HL-60 (cell line): ENCODE results near the gene NBDY.
"Not testable (repeated sequence)": the region's sequence is repeated elsewhere in the genome, so short reads cannot be mapped to it uniquely, and the experiment has no call there.

Experiments
- DNase-seq, 2 experiments: peaks; one replicate each; pipeline ENCODE4 v3.0.0-alpha.2; 2010 to 2020; ENCODE audit warnings: low read depth in 1 of 2, low spot score in 1 of 2
- H3K27ac ChIP-seq: fragments of 250-450 bp; sonication (Bioruptor Pico); replicated peaks from 2 replicates; pipeline ENCODE4 v1.5.1; 2020; ENCODE audit warnings: mild to moderate bottlenecking, moderate library complexity
- H3K27me3 ChIP-seq: fragments of 250-450 bp; sonication (Bioruptor Pico); 2 replicates; pipeline ENCODE4 v1.5.1; 2021; ENCODE audit warnings: mild to moderate bottlenecking, moderate library complexity; ENCODE audit not compliant: insufficient read depth, poor library complexity, severe bottlenecking
- H3K4me3 ChIP-seq: replicated peaks from 2 replicates; pipeline ENCODE4 v1.5.1; 2011; ENCODE audit warnings: mild to moderate bottlenecking, control low read depth, low read length; ENCODE audit not compliant: insufficient read depth
- GABPA ChIP-seq: IDR thresholded peaks from 2 replicates; pipeline ENCODE4 v1.6.1; 2012; ENCODE audit warnings: low read depth
- POLR2AphosphoS5 ChIP-seq: IDR thresholded peaks from 2 replicates; pipeline ENCODE4 v1.6.1; 2012; ENCODE audit warnings: low read depth
- SPI1 ChIP-seq: IDR thresholded peaks from 2 replicates; pipeline ENCODE4 v1.6.1; 2012; ENCODE audit warnings: low read depth, mild to moderate bottlenecking, borderline replicate concordance
- TF ChIP-seq, protein P1 (sequence below): IDR thresholded peaks from 2 replicates; pipeline ENCODE4 v1.6.1; 2012; ENCODE audit warnings: low read depth; ENCODE audit not compliant: insufficient replicate concordance
- TF ChIP-seq, protein P2 (sequence below): IDR thresholded peaks from one replicate; pipeline ENCODE4 v1.5.1; 2011; ENCODE audit warnings: low read length, control low read depth, inconsistent platforms; ENCODE audit not compliant: insufficient read depth

The NBDY gene

DNA sequence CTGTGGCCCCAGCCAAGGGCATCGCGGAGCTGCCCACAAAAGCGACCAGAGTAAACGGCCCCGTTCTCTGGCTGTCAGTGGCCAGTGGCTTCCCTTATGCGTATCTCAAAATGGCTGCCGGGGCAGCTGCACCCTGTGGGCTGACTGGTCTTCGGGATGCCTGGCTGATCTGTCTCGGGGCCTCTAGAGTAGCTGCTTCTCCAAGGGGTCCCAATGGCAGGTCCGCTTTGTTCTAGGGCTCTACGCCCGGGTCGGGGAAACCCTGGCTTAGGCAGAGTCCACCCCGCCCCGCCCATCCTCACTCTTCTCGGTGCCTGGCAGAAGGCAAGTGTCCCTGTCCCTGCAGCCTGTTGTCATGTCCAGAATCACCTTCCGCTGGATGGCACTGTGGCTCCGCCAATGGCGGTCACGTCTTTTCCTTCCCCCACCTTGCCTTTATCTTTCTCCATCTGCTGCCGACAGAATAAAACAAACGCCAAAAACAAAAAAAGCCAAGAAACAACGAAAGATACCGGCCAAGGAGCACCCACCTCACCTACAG is 39.1 kb downstream of the NBDY start:
- not testable (repeated sequence) for H3K27me3 ChIP-seq, DNase-seq, H3K4me3 ChIP-seq, H3K27ac ChIP-seq

DNA sequence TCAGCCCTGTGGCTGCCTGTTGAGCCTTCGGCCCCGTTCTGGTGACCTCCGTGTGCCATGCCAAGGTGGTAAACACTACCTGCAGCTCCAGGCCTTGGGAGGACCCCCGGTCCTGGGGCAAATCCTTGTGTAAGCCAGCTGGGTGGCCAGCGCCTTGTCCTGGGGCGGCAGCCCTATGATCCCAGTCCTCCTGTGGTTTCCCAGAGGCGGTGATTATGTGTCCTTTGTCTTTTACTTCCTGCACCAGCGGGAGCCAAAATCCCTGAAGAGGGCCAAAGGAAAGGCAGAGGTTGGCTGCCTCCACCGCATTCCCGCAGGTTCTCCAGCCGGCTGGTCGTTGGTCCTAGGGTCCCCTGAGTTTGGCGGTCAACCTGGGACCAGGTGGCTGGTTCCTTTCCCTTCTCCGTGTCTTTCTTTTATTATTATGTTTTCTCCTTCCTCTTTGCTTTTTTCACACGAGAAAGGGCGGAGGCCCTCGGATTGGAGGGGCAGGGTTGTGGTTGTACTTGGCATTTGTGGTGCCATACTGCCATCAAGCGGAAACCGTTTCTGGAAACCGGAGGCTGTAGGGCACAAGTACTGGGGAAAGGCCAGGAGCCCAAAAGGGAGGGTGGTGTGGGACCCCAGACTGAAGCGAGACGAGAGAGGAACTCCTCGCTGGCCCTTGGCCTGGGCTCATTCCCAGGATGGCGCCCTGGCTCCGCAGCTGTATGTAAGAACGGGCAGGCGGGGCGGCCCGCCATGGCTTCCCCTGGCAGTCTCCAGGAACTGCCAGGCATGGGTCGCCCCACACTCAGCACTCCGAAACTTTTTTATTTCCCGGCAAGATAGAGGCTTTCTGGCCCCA is 43.9 kb downstream of the NBDY start:
- not testable (repeated sequence) for H3K27ac ChIP-seq, H3K27me3 ChIP-seq, H3K4me3 ChIP-seq, DNase-seq

DNA sequence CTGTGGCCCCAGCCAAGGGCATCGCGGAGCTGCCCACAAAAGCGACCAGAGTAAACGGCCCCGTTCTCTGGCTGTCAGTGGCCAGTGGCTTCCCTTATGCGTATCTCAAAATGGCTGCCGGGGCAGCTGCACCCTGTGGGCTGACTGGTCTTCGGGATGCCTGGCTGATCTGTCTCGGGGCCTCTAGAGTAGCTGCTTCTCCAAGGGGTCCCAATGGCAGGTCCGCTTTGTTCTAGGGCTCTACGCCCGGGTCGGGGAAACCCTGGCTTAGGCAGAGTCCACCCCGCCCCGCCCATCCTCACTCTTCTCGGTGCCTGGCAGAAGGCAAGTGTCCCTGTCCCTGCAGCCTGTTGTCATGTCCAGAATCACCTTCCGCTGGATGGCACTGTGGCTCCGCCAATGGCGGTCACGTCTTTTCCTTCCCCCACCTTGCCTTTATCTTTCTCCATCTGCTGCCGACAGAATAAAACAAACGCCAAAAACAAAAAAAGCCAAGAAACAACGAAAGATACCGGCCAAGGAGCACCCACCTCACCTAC is 44.5 kb downstream of the NBDY start:
- not testable (repeated sequence) for DNase-seq, H3K4me3 ChIP-seq, H3K27ac ChIP-seq, H3K27me3 ChIP-seq

DNA sequence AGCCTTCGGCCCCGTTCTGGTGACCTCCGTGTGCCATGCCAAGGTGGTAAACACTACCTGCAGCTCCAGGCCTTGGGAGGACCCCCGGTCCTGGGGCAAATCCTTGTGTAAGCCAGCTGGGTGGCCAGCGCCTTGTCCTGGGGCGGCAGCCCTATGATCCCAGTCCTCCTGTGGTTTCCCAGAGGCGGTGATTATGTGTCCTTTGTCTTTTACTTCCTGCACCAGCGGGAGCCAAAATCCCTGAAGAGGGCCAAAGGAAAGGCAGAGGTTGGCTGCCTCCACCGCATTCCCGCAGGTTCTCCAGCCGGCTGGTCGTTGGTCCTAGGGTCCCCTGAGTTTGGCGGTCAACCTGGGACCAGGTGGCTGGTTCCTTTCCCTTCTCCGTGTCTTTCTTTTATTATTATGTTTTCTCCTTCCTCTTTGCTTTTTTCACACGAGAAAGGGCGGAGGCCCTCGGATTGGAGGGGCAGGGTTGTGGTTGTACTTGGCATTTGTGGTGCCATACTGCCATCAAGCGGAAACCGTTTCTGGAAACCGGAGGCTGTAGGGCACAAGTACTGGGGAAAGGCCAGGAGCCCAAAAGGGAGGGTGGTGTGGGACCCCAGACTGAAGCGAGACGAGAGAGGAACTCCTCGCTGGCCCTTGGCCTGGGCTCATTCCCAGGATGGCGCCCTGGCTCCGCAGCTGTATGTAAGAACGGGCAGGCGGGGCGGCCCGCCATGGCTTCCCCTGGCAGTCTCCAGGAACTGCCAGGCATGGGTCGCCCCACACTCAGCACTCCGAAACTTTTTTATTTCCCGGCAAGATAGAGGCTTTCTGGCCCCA is 49.3 kb downstream of the NBDY start:
- H3K27me3 ChIP-seq, H3K4me3 ChIP-seq, H3K27ac ChIP-seq, DNase-seq: not testable (repeated sequence)

DNA sequence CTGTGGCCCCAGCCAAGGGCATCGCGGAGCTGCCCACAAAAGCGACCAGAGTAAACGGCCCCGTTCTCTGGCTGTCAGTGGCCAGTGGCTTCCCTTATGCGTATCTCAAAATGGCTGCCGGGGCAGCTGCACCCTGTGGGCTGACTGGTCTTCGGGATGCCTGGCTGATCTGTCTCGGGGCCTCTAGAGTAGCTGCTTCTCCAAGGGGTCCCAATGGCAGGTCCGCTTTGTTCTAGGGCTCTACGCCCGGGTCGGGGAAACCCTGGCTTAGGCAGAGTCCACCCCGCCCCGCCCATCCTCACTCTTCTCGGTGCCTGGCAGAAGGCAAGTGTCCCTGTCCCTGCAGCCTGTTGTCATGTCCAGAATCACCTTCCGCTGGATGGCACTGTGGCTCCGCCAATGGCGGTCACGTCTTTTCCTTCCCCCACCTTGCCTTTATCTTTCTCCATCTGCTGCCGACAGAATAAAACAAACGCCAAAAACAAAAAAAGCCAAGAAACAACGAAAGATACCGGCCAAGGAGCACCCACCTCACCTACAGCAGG is 50.0 kb downstream of the NBDY start:
- DNase-seq, H3K27me3 ChIP-seq, H3K4me3 ChIP-seq, H3K27ac ChIP-seq: not testable (repeated sequence)

DNA sequence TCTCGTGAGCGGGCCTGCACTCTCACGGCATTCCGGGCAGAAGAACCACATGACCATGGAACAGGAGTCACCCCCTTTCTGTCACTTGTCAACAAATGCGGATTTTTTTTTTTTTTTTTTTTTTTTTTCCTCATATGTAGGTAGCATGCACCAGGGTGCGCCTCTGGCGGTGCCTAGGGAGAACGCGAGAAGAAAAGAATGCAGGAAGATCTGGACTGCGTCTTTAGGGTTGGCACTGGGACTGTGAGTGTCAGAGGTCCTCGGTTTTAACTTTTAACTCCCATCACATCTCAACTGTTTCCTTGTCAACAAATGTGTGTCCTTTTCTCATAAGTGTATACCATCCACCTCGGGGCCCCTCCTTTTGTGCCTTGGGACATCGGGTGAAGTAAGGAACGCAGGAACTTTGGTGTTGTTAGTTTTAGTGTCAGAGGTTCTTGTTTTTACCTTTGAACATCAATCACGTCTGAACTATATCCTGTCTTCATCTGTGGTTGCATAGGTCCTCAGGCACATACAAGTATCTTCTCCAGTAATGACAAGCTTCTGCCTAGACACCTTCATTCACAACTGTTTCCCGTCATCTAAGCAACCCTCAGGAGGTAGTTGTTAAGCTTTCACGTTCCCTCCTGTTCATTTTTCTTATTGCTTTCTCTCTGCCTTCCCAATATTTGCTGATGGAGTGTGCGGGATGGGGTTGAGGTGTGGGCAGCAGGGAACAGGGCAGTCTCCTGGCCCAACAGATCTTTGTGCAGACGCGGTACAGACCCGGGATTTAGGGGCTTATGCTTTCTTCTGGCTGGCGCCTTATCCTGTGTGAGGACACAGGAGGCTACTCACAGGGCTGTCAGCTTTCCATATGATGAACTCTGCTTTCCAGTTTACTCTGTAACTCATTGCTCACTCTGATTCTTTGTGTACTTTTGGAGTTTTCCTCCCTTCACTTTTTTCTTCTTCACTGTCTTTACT is 51.9 kb downstream of the NBDY start:
- not testable (repeated sequence) for H3K27me3 ChIP-seq, H3K27ac ChIP-seq, H3K4me3 ChIP-seq, DNase-seq

DNA sequence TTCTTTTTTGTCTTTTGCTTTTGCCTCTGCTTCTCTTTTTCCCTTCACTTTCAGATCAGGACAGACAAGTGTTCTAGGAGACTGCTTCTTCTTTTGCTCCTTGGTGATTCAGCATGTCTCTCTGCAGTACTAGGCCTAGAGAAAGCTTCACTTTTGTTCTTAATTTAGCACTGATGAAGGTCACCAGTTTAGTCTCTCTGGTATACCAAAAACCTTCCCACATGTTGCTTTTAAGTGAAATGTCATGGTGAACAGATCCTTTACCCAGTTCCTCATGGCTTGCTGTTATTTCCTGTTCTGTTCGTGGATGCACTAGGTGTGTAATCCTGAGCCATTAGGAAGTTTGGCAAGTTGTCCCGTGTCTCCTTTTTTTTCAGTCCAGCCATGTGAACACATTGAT is 53.3 kb downstream of the NBDY start:
- H3K27ac ChIP-seq: no peak overlapping the region; the same call in 1 of the 2 replicates
- no peak overlapping the region for H3K4me3 ChIP-seq
- H3K27me3 ChIP-seq: no peaks in the 10 kb centered on the region
- TF ChIP-seq, protein P1, sequence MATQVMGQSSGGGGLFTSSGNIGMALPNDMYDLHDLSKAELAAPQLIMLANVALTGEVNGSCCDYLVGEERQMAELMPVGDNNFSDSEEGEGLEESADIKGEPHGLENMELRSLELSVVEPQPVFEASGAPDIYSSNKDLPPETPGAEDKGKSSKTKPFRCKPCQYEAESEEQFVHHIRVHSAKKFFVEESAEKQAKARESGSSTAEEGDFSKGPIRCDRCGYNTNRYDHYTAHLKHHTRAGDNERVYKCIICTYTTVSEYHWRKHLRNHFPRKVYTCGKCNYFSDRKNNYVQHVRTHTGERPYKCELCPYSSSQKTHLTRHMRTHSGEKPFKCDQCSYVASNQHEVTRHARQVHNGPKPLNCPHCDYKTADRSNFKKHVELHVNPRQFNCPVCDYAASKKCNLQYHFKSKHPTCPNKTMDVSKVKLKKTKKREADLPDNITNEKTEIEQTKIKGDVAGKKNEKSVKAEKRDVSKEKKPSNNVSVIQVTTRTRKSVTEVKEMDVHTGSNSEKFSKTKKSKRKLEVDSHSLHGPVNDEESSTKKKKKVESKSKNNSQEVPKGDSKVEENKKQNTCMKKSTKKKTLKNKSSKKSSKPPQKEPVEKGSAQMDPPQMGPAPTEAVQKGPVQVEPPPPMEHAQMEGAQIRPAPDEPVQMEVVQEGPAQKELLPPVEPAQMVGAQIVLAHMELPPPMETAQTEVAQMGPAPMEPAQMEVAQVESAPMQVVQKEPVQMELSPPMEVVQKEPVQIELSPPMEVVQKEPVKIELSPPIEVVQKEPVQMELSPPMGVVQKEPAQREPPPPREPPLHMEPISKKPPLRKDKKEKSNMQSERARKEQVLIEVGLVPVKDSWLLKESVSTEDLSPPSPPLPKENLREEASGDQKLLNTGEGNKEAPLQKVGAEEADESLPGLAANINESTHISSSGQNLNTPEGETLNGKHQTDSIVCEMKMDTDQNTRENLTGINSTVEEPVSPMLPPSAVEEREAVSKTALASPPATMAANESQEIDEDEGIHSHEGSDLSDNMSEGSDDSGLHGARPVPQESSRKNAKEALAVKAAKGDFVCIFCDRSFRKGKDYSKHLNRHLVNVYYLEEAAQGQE: no peak
- TF ChIP-seq POLR2AphosphoS5 (no peak), SPI1 (no peak), GABPA (no peak)
- TF ChIP-seq, protein P2, sequence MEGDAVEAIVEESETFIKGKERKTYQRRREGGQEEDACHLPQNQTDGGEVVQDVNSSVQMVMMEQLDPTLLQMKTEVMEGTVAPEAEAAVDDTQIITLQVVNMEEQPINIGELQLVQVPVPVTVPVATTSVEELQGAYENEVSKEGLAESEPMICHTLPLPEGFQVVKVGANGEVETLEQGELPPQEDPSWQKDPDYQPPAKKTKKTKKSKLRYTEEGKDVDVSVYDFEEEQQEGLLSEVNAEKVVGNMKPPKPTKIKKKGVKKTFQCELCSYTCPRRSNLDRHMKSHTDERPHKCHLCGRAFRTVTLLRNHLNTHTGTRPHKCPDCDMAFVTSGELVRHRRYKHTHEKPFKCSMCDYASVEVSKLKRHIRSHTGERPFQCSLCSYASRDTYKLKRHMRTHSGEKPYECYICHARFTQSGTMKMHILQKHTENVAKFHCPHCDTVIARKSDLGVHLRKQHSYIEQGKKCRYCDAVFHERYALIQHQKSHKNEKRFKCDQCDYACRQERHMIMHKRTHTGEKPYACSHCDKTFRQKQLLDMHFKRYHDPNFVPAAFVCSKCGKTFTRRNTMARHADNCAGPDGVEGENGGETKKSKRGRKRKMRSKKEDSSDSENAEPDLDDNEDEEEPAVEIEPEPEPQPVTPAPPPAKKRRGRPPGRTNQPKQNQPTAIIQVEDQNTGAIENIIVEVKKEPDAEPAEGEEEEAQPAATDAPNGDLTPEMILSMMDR: no peak
- no peak for DNase-seq
